Stimulated activated CD4-positive, alpha-beta T cell treated with anti-CD3 and anti-CD28 coated beads, Interleukin-4, amount 100 ng/mL, for 24 hours (primary cell): ENCODE results near the gene FTSJ1.

Experiments
- DNase-seq: peaks from one replicate; pipeline ENCODE4 v3.0.0-alpha.2; 2020

Gene FTSJ1

DNA sequence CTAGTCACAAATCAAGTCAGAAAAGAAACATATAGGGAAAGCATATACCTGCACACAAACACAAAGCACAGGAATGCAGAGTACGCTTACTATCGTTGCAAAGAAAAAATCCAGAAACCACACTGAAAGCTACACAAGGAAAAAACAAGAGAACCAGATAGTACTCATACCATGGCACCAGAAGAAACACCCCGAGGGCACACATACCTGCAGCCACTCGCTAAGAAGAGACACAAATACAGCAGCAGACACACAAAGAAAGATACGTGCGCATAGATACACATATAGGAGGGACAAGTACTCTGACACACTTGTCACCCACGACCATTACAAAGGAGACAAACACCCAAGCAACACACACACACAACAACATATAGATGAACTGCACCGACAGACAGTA is 4.5 kb upstream of the FTSJ1 start:
- no peak for DNase-seq

DNA sequence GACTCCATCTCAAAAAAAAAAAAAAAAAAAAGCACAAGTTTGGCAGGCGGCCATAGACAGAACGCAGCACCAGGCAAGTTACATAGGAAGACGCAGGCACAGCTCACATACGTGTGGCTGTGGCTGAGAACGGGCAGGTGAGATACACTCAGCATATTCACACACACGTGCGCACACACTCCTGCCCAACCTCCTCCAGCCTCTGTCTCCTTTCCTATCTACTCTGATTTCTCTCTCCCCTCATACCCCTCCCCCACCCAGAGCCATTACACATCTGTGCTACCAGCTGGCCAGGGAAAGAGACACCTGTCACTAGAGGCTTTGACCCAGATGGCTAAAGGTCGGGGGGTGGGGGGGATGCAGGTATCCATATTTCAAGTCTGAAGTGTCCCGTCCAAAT is 3.8 kb upstream of the FTSJ1 start:
- DNase-seq, result no peak

DNA sequence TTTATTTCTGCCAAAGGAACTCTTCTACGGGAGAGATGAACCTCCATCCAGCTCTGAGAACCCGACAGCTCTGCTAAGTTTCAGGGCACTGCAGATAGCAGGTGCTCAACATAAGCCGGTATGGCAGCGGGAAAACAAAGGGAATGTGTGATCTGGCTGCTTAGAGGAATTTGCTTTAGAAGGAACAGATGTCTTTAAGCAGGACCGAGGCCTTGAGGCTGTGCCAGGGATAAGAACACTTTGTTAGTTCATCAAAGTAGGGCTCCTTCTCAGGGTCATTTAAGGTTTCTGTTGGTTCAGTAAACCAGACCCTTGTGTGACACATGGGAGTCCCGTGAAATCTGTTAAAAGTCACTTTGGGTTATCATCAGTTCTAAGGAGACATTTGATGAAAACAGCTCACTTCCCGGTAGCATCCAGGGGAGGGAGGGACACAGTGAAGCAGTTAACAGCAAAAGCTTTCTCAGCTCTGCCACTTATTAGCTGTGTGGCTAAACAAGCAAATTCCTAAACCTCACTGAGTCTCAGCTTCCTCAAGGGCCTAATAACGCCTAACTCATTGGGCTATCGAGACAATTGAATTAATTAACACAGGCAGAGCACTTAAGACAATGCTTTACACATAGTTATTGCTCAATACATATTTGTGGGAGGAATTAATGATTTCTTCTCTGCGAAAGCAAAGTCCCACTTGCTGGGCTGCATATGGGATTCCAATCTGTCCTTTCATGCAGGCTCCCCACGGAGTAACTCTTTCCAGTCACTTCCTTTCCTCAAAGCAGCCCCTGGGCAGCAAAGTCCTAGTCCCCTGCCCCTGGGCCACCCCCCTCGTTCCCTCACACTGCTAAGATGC is 2.9 kb upstream of the FTSJ1 start:
- DNase-seq, result no peak

DNA sequence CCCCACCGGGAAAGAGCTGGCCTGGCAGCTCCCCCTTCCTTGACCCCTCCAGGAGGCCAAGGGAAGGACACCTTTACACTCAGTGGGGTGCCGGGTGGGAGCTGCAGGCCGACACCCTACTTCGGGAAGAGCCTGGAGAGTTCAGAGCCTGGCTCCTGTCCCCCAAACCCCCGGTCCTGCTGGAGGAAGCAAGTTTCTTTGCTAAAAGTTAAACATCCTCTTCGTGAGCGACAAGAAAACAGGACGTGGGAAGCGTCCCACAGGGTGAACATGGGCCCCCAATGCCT is 2.4 kb upstream of the FTSJ1 start:
- no peak for DNase-seq

DNA sequence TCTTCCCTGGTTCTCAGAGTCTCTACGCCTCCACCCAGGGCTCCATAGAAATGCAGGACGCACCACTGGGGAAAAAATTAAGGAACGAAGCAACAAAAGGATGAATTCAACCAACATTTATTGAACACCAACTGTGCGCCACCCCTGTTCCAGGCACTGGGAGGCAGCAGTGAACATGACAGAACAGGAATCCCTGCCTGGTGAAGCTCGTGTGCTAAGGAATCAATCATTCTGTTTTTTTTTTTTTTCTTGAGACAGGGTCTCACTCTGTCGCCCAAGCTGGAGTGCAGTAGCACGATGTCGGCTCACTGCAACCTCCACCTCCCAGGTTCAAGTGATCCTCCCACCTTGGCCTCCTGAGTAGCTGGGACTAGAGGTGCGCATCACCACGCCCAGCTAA is 1.9 kb upstream of the FTSJ1 start:
- DNase-seq, result no peak

DNA sequence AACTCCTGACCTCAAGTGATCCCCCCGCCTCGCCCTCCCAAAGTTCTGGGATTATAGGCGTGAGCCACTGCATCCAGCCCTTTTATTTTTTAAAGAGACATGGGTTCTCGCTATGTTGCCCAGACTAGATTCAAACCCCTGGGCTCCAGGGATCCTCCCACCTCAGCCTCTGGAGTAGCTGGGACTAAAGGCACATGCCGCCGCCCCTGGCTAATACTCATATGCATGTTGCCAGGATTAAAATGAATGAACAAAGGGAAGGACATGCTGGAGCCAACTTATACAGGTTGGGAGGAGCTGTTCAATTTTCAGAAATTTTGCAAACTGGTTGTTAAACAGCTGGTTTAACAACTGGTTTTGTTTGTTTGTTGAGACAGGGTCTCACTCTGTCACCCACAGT is 1.4 kb upstream of the FTSJ1 start:
- no peak for DNase-seq

DNA sequence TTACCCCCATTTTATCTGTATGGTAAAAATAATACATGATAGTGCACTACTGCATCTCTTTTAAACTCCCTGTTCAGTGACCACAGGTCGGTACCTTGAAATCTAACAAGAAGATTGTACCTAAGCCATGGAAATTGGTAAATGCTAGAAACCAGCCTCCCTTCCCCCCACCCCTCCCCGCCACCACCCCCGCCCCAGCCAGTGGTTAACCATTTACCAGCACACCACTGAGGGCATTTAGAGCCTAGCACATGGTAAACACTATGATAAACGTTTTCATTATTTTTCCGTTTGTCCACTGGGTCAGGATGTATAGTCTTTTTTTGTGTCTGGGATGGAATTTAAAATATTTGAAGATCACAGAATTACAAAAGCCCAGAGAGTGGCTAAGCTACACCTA is 703 bp upstream of the FTSJ1 start:
- DNase-seq, result peak; percentile 11

DNA sequence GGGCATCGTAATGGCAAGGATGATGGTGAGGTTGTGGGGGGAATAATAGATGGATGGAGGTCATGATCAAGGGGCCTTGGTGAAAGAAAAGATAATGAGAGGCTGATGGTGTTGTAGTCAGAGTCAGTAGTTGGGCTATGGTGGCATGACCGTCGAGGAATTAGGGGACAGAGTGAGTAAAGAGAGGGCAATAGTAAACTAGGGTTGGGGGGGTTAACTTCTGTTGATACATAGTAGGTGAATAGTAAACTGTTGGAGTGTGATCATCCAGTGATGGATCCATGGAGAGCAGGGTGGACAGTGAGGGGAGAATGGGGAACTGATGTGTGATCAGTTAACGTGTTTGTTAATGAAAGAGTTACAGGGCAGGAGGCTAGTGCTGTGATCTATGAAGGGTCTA is 920 bp downstream of the FTSJ1 start:
- DNase-seq, result no peak

DNA sequence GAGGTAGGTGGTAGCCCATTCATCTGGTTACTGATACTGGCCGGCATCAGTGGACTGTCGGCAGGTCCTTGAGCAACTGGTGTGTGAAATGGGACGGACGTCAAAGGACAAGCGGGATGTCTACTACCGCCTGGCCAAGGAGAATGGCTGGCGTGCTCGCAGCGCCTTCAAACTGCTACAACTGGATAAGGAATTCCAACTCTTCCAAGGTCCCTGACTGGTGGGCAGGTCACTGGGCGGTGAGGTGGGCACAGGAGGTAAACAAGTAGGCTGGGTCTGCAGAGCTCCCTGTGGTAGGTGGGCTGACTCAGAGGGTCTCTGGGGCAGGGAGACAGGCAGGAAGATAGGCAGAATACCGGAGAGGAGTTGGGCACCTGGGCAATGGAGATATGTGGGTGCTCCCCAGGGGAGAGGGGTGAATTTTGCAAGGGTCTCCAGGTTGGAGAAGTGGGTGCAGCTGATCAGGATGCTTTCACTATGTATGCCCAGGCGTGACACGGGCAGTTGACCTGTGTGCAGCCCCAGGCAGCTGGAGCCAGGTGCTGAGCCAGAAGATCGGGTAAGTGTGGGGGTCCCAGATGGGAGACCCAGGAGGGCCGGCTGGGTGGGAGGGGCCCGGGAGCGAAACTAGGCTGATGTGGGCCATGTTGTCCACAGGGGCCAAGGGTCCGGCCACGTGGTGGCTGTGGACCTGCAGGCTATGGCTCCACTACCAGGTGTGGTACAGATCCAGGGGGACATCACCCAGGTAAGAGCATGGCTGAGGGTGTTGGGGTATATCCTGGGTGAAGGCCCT is 2.2 kb downstream of the FTSJ1 start:
- no peak for DNase-seq

DNA sequence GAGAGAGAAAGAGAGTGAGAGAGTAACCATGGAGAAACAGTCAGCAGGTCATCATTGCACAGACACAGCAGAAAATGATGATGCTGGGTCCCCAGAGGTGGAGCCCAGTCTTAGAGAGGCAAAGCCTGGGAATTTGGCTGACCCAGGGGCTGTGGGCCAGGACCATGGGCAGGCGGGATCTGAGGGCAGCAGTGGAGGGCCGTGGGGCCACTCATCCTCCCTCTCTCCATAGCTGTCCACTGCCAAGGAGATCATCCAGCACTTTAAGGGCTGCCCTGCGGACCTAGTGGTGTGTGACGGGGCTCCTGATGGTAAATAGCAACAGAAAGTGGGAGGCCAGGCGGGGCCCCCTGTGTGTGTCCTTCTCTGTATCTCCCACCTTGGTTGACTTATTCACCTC is 2.8 kb downstream of the FTSJ1 start:
- no peak for DNase-seq

DNA sequence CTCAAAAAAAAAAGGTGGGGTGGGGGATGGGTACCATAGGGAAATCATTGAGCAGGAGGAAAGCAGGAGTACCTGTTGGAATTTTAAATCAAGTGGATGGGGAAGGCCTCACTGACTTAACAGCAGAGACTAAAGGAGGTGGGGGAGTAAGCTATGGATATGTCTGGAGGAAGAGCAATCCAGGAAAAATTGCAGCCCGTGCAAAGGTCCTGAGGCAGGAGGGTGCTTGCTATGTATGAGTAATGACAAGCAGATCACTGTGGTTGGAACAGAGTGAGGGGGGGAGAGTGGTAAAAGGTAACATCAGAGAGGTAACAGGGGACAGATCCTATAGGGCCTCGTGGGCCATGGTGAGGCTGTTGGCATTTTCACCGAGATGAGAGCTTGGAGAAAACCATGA is 4.1 kb downstream of the FTSJ1 start:
- no peak for DNase-seq

DNA sequence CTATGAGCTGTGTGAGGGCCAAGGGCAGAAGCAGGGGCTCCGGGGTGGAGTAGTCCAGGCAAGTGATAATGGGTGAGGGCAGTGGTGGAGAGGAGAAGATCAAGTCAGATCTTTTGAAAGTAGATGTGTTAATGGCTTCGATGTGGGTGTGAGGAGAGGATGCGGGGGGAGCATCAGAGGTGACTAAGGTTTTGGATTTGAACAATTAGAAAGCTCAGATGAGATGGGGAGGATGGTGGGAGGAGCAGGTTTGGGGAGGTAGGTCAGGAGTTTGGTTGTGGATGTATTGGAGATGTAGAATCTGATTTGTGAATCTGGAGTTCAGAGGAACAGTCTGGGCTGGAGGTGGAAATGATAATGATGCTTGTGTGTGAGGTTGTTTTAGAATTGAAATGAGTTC is 4.6 kb downstream of the FTSJ1 start:
- DNase-seq, result no peak

DNA sequence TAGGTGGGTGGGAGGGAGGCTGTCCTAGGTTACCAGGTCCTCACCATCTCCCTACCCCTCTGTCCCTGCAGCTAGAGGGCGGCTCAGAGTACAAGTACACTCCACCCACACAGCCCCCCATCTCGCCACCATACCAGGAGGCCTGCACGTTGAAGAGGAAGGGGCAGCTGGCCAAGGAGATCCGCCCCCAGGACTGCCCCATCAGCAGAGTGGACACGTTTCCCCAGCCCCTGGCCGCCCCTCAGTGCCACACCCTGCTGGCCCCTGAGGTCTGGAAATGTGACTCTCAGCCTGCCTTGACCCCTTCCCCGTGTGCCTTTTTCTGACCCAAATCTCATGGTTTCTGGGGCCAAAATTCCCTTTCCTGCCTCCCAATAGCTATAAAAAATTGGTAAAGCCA is 6.5 kb downstream of the FTSJ1 start:
- no peak for DNase-seq

DNA sequence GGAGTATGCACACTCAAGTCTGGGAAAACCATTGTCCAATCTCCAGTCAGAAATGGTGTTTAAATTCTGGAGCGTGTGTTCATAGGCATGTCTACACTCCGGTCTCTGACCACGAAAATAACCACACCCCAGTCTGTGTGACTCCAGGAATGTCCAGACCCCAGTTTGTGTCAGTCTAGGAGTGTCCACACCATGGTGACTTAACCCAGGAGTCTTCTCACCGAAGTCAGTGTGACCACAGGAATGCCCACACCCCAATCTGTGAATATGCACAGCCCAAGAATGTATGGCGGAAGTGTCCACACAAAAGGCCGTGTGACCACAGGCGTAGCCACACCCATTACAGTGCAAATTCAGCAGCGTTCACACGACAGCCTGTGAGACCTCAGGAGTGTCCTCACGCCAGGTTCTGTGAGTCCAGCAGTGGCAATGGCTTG is 11.4 kb downstream of the FTSJ1 start:
- no peak for DNase-seq

DNA sequence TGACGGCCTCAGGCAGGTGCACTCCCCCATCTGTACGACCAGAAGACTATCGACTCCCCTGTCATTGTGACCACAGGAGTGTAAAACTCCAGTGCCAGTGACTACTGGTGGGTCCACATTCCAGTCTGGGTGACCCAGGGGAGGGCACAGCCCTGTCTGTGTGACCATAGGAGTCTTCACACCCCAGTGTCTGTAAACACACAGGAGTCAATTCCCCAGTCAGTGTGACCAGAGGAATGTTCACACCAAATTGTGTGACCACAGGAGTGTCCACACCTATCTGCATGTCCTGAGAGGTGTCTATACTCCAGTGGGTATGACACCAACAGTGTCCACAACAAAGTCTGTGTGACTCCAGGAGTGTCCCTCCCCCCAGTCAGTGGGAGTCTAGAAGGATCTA is 12.0 kb downstream of the FTSJ1 start:
- DNase-seq, result no peak

DNA sequence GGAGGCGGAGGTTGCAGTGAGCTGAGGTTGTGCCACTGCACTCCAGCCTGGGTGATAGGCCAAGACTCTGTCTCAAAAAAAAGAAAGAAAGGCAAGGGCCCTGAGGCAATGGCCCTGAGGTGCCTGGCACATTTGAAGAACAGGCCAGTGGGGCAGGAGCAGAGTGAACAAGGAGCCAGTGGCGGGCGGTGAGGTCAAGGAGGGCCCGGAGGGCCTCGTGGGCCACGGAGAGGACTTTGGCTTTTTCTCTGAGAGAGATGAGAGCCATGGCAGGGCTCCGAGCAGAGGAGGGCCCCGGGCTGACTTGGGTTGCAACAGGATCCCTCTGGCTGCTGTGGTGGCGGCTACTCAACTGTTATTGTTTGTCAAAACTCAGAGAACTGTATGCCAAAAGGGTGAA is 13.3 kb downstream of the FTSJ1 start:
- DNase-seq, result no peak

DNA sequence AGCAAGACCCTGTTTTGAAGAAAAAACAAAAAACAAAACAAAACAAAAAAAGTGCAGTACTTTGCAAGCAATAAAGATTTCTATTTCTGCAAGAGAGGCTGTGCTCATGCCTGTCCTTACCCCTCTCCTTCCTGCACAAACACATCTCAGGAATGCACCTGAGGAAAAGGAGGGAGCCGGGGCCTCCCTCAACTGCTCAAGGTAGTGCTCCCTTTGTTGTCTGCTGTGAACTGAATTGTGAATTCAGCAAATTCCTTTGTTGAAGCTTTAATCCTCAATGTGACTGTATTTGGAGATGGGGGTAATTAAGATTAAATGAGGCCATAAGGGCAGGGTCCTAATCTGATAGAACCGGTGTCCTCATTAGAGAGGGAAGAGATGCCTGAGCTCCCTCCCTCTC is 13.9 kb downstream of the FTSJ1 start:
- DNase-seq, result no peak

DNA sequence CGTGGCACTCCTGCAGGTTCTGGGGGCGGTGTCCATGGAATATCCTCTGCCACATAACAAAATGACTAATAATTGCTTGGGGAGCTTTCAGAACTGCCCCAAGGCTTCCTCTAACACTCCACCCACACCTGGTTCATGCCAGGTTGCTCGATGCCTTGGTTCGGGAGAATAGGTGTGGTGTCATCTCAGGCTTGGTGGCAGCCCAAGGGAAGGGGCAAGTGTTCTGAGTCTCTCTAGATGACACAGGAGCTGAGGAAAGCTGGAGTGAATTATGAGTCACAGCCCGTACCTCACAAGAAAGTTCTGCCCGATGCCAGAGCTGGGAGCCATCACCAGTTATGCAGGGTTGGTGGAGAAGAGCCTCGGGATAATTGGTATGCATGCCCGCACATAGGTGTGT is 14.7 kb downstream of the FTSJ1 start:
- no peak for DNase-seq

DNA sequence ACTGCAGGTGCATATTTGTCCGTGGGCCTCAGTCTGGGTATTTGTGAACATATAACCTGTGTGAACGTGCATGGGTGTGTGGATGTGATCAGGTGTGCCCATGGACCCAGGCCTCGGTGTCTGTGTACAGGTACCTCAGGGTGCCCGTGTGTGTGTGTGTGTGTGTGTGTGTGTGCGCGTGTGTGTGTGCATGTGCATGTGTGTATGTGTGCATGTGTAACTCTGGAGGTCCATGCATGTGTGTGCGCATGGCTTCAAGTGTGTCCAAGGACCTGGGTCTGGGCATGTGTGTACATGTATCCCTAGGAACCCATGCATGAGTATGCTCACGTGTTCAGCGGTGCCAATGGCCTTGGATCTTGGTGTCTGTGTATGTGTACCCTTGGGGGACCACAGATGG is 15.8 kb downstream of the FTSJ1 start:
- no peak for DNase-seq

DNA sequence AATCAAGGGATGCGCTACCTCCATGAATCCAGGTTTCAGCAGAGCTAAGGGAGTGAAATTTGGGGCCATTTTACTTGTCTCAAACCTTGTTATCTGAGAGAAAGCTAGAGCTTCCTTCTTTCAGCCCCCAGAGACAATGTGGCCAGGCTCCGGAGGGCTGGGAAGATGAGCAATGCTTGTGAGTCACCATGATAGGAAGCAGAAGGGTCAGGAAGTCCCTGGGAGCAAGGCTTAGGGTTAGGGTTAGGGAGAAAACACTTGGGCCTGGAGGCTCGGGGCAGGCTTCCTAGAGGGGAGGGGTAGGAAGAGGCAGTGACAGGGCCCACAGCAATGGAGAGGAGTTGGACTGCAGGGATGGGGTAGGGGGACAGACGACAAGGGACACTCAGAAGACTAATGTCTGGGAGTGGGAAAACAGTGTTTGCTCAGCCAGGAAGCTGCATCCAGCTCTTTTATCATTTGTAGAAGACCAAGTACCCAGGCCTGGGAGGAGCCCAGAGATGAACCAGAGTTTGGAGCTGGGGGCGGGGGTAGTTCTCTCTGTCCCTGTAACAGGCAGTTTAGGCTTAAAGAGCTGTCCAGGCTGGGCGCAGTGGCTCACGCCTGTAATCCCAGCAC is 16.4 kb downstream of the FTSJ1 start:
- DNase-seq, result no peak

DNA sequence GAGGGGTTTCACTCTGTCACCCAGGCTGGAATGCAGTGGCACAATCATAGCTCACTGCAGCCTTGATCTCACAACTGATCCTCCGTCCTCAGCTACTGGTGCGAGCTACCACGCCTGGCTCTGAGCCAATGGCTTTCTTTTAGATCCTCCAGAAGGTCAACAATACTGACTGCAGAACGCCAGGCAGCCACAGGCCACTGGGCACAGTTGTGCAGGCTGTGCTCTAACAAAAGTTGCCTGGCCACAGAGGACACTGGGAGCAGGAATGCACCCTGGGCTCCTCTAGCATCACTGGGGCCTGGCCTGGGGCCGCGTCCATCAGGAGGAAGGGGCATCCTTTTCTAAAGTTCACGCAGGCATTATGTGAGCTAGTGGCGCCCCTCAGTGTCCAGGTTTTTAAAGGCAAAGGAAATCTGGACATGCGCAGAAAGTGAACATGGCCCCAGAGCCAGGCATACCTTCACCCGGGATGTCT is 17.9 kb downstream of the FTSJ1 start:
- no peak for DNase-seq

DNA sequence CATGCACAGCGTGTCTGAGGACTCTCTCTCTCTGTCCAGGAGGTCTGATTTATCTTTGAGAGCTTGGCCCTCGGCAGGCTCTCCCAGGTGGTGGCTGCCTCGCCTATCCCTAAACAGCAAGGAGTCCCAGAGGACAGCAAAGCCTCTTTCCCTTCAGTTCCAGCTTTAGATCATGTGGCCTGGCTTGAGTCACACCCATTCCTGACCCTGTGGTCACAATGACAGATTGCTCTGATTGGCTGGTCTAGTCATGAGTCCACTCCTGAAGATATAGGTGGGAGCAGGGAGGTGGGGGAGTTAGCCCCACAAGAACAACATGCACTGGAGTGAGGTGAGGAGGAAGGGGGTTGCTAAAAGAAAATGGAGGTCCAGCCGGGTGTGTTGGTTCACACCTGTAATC is 20.7 kb downstream of the FTSJ1 start:
- DNase-seq, result no peak

DNA sequence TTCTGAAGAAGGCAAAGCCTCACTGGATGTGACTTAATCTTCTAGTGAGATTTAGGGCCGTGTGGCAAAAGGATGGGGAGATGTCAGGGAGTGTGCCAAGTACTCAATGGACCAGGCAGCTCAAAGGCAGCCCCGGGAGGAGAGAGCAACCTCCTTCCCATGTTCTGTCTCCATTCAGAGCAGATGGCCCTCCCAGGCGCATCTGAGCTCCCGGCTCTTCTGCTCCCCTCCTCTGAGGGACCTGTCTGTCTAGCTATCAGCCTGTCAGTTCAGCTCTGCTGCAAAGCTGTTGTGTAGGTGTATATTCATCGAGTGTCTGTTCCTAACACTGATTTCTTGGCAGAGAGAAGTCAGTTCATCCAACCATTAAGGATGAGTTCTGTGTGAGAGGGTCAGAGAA is 21.9 kb downstream of the FTSJ1 start:
- no peak for DNase-seq

DNA sequence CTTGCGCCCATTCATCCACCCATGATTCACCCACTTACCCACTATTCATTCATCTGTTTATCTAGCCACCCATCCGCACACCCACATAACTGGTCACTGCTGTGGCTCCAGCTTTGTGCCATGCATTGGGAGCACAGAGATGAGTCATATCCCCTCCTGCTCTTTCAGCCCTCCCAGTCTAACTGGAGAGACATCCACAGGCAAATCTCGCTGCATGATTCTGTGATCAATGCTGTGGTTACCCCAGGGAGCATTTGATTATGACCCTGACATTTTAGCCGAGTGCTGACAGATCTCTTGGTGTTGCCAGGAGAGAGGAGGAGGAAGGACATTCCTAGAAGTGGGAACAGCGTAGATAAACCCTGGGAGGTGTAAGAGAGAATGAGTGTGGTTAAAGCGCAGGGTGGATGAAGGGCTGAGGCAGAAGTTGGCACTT is 22.4 kb downstream of the FTSJ1 start:
- DNase-seq, result no peak
